ENCODE results near the gene FANCE. TPM values are rescaled to one million over a fixed set of nuclear protein-coding genes. Genes with fewer than 3 reads are reported as not detected.

Gene FANCE
- total and polyA plus RNA-seq, 9 of the 15 experiments (the other 6 are each of a cell fraction or from before 2014, with no cell fraction given): 5.7 to 30.2 (median 17.0) TPM

GRCh38 chr6:35453236-35453635 lies 1.1 kb downstream of the FANCE start (continued):
- no peak for TF ChIP-seq ZNF740 (CRISPR knock-in tag; IDR thresholded peaks at IDR 0.05)
- no peak for TF ChIP-seq ZNF740 (tag; IDR thresholded peaks at IDR 0.05)
- 0 out of 2 replicates have a peak, but pooled peaks have one; percentile 12 for TF ChIP-seq SMARCA4 (IDR thresholded peaks at IDR 0.05)
- peak; percentile 36; the same call in 1 of the 2 replicates for TF ChIP-seq DPF2 (IDR thresholded peaks at IDR 0.05)
- no peak for TF ChIP-seq ZNF282 (CRISPR knock-in tag; IDR thresholded peaks at IDR 0.05)
- TF ChIP-seq, protein P1, sequence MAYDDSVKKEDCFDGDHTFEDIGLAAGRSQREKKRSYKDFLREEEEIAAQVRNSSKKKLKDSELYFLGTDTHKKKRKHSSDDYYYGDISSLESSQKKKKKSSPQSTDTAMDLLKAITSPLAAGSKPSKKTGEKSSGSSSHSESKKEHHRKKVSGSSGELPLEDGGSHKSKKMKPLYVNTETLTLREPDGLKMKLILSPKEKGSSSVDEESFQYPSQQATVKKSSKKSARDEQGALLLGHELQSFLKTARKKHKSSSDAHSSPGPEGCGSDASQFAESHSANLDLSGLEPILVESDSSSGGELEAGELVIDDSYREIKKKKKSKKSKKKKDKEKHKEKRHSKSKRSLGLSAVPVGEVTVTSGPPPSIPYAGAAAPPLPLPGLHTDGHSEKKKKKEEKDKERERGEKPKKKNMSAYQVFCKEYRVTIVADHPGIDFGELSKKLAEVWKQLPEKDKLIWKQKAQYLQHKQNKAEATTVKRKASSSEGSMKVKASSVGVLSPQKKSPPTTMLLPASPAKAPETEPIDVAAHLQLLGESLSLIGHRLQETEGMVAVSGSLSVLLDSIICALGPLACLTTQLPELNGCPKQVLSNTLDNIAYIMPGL (CRISPR knock-in tag; IDR thresholded peaks at IDR 0.05): no peak
- no peak for TF ChIP-seq HNRNPL (IDR thresholded peaks at IDR 0.05; ENCODE audit: low read depth, low read length)

DNA sequence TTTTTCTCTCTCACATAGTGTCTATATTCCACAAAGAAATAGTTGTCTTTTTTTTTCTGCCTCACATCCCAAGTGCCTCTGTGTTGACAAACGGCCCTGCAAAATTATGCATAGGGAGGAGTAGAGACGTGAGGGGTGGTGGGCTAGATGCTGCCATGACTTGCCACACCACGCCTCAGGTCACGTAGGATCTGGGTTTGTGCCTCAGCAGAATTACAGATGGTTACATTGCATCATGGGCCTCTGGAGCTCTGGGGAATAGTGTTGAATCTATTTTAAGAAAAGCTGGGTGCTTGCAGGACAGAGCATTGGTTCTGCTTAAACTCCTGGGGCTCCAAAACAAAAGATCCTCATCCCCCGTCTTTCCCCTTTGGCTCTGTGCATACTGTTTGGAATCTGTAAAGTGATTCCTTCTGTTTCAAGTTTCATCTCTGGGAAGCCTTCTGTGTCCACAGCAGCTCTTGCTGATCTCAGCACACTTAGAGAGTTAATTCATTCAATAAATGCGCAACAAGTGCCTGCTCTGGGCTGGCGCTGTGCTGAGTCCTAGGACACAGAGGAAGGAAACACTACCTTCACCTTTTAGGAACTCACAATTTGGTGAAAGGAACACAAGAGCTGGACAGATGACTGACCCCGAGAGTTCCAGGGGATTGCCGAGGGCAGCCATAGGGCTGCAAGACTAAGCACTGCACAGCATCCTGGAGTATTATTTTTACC lies 2.4 kb downstream of the FANCE start:
- no peak for FAIRE-seq
- Histone ChIP-seq H3K4me1 (replicated peaks in 1 of 2; ENCODE audit: control insufficient read depth in 2 of 2, insufficient read depth in 2 of 2, low read length in 2 of 2) (peaks cover 18 to 27% of the 10 kb centered on the region in 2 experiments), H3K4me3 (no peak overlapping the region), H3K36me3 (ENCODE audit: control insufficient read depth, insufficient read depth, low read length) (peaks cover 48% of the 10 kb centered on the region), H3K4me2 (ENCODE audit: insufficient read depth, low read length) (no peak overlapping the region), H3K27me3 (ENCODE audit: control insufficient read depth in 2 of 2, insufficient read depth in 2 of 2, low read length in 2 of 2) (no peaks in the 10 kb centered on the region), H3K9ac (ENCODE audit: insufficient read depth in 1 of 2, low read depth in 2 of 2, low read length in 2 of 2) (peak overlapping the region in 1 of 2 experiments; percentile 32; a peak in 1 of 4 replicates), H3K27ac (ENCODE audit: extremely low read depth, low read depth, low read length) (no peak overlapping the region), H3K9me1 (ENCODE audit: control insufficient read depth, insufficient read depth, low read length) (no peaks in the 10 kb centered on the region), H3K9me3 (replicated peaks; ENCODE audit: control insufficient read depth, insufficient read depth, low read depth, low read length) (no peaks in the 10 kb centered on the region), H4K20me1 (replicated peaks; ENCODE audit: control insufficient read depth, insufficient read depth, low read length) (no peaks in the 10 kb centered on the region; the same call in 1 of the 2 replicates), H2AFZ (ENCODE audit: low read depth, low read length) (no peak overlapping the region), H3K79me2 (ENCODE audit: control insufficient read depth, insufficient read depth, low read length) (peaks cover 26% of the 10 kb centered on the region)
- ATAC-seq: no peak
- CTCF ChIA-PET (ENCODE audit: low intra/inter-chr PET ratio): no interaction called here
- no TSS peak for BruUV-seq (replicated peaks)
- 88% methylated on average over 9 of the region's 9 CpGs for WGBS (ENCODE audit: insufficient coverage, low coverage, missing lambda C conversion rate)
- in situ Hi-C loops (cut with MboI): loop anchor here (10.0 kb wide), 1 partner anchor 150 kb away; no protein-coding TSS in a partner anchor
- no peak for DNase-seq (ENCODE audit: extremely low read depth in 1 of 4, low spot score in 3 of 4)
- POLR2A ChIA-PET: interaction anchor here (0.6 to 4.1 kb wide), 4 partner anchors 12 to 33 kb away, joined by 3 to 31 read pairs (median 3); partner anchors contain the start of gene RPL10A
- intact Hi-C loops (cut with micrococcal nuclease): no loop called here
- TF ChIP-seq ZBTB26 (CRISPR knock-in tag; IDR thresholded peaks at IDR 0.05): no peak
- no peak for TF ChIP-seq MCM5 (IDR thresholded peaks at IDR 0.05; ENCODE audit: low read depth)
- TF ChIP-seq XRCC5 (IDR thresholded peaks at IDR 0.05; ENCODE audit: low read depth, low read length): no peak
- no peak for TF ChIP-seq KAT8 (IDR thresholded peaks at IDR 0.05; ENCODE audit: low read depth)
- no peak for TF ChIP-seq NUFIP1 (IDR thresholded peaks at IDR 0.05; ENCODE audit: partially characterized antibody)
- TF ChIP-seq TFE3 (CRISPR knock-in tag; IDR thresholded peaks at IDR 0.05): no peak
- TF ChIP-seq ZNF551 (CRISPR knock-in tag; IDR thresholded peaks at IDR 0.05): no peak
- no peak for TF ChIP-seq SMARCC2 (IDR thresholded peaks at IDR 0.05; ENCODE audit: low read depth)
